HepG2 (cell line): Measurements from ENCODE around the gene ESPN. TPM values are rescaled to one million over a fixed set of nuclear protein-coding genes. Genes with fewer than 3 reads are reported as not detected.

Experiments used
- DR1 ChIP-seq: sonication (generic); formaldehyde crosslinking; IDR thresholded peaks from 2 replicates; pipeline ENCODE4 v1.8.0; 2021; ENCODE audit warnings: mild to moderate bottlenecking, missing genetic modification reagents, inconsistent platforms
- HDAC2 ChIP-seq: sonication (generic); formaldehyde crosslinking; IDR thresholded peaks from 2 replicates; pipeline ENCODE4 v1.4.0; 2020; ENCODE audit warnings: missing genetic modification reagents
- HMG20B ChIP-seq: conservative IDR thresholded peaks from 2 replicates; pipeline ENCODE4 v1.6.1; 2016; ENCODE audit warnings: missing genetic modification reagents, missing compliant biosample characterization
- MAZ ChIP-seq, 2 experiments: sonication (generic) in 1 of 2; formaldehyde crosslinking in 1 of 2; IDR thresholded peaks; 2 replicates each; pipeline versions ENCODE4 v1.5.0 to v1.6.1; 2012 to 2020; ENCODE audit warnings: low read depth in 2 of 2, mild to moderate bottlenecking in 2 of 2, borderline replicate concordance in 1 of 2, improper control_type of control experiment in 1 of 2, low read length in 1 of 2, missing genetic modification reagents in 1 of 2, moderate library complexity in 1 of 2
- MTF2 ChIP-seq: sonication (generic); formaldehyde crosslinking; IDR thresholded peaks from 2 replicates; pipeline ENCODE4 v1.5.0; 2020; ENCODE audit warnings: missing genetic modification reagents, borderline replicate concordance
- NFAT5 ChIP-seq: sonication (generic); formaldehyde crosslinking; IDR thresholded peaks from 2 replicates; pipeline ENCODE4 v1.4.0; 2020; ENCODE audit warnings: missing genetic modification reagents
- POGZ ChIP-seq: sonication (generic); formaldehyde crosslinking; IDR thresholded peaks from 2 replicates; pipeline ENCODE4 v1.4.0; 2020; ENCODE audit warnings: mild to moderate bottlenecking, missing genetic modification reagents
- PRMT3 ChIP-seq: sonication (generic); formaldehyde crosslinking; IDR thresholded peaks from 2 replicates; pipeline ENCODE4 v1.8.1; 2022; ENCODE audit warnings: low read depth, mild to moderate bottlenecking, moderate library complexity, missing genetic modification reagents, borderline replicate concordance
- SMARCE1 ChIP-seq: fragments of 450-650 bp; IDR thresholded peaks from 2 replicates; pipeline ENCODE4 v1.6.1; 2017; ENCODE audit warnings: borderline replicate concordance
- TCF7 ChIP-seq: sonication (generic); IDR thresholded peaks from 2 replicates; pipeline ENCODE4 v1.6.1; 2016; ENCODE audit warnings: antibody characterized with exemption, low read depth
- ZBTB33 ChIP-seq: sonication (generic); formaldehyde crosslinking; IDR thresholded peaks from 2 replicates; pipeline ENCODE4 v1.4.0; 2020; ENCODE audit warnings: missing genetic modification reagents
- ZNF253 ChIP-seq: sonication (generic); formaldehyde crosslinking; IDR thresholded peaks from 2 replicates; pipeline ENCODE4 v1.8.0; 2022; ENCODE audit warnings: mild to moderate bottlenecking, missing genetic modification reagents, borderline replicate concordance
- ZNF296 ChIP-seq: sonication (generic); formaldehyde crosslinking; conservative IDR thresholded peaks from 2 replicates; pipeline ENCODE4 v1.5.0; 2020; ENCODE audit warnings: mild to moderate bottlenecking, missing genetic modification reagents
- ZNF503 ChIP-seq: sonication (generic); formaldehyde crosslinking; IDR thresholded peaks from 2 replicates; pipeline ENCODE4 v1.4.0; 2020; ENCODE audit warnings: missing genetic modification reagents
- ZNF761 ChIP-seq: sonication (generic); formaldehyde crosslinking; conservative IDR thresholded peaks from 2 replicates; pipeline ENCODE4 v1.4.0; 2020; ENCODE audit warnings: mild to moderate bottlenecking, missing genetic modification reagents
- polyA plus RNA-seq, 8 experiments: library from polyadenylated mRNA; depleted of rRNA in 3 of 8; stranded (reverse) in 7 of 8; unstranded in 1 of 8; fragments of >200 nt; fragmentation: Illumina TruSeq in 4 of 8; extraction: Trizol in 4 of 8; gene quantifications; 2 replicates each; pipeline versions ENCODE4 v1.2.1 to v1.2.3, GENCODE V29; 2011 to 2016; ENCODE audit warnings: low read depth in 4 of 8, missing spikeins in 1 of 8, mixed read lengths in 1 of 8; ENCODE audit not compliant: insufficient read depth in 1 of 8
- total RNA-seq, 5 experiments: library from RNA; depleted of rRNA; stranded (reverse); fragments of >200 nt; fragmentation: Illumina TruSeq; extraction: Trizol; gene quantifications; 2 replicates each; pipeline ENCODE4 v1.2.3, GENCODE V29; 2016; ENCODE audit warnings: low read depth in 1 of 5
- TF ChIP-seq, protein P1 (sequence below): sonication (generic); formaldehyde crosslinking; IDR thresholded peaks from 2 replicates; pipeline ENCODE4 v1.5.0; 2020; ENCODE audit warnings: mild to moderate bottlenecking, missing genetic modification reagents

Gene ESPN
- total and polyA plus RNA-seq, 2 of the 13 experiments (the other 11 are each of a cell fraction or from before 2014, with no cell fraction given): 48.6 to 54.2 TPM

- peak; percentile 46; the same call in 1 of the 2 replicates for TF ChIP-seq POGZ (CRISPR knock-in tag)
- TF ChIP-seq DR1 (CRISPR knock-in tag): no peak
- no peak for TF ChIP-seq NFAT5 (CRISPR knock-in tag)
- peak; percentile 37; the same call in 1 of the 2 replicates for TF ChIP-seq HDAC2 (CRISPR knock-in tag)
- no peak for TF ChIP-seq SMARCE1
- no peak for TF ChIP-seq ZNF296 (CRISPR knock-in tag)
- peak; percentile 69; the same call in 1 of the 2 replicates for TF ChIP-seq ZNF503 (CRISPR knock-in tag)
- TF ChIP-seq ZNF761 (CRISPR knock-in tag): no peak
- TF ChIP-seq MAZ (IDR thresholded peaks at IDR 0.05; ENCODE audit: borderline replicate concordance, low read depth, low read length): no peak
- TF ChIP-seq MAZ (CRISPR knock-in tag; IDR thresholded peaks at IDR 0.05; ENCODE audit: low read depth): no peak; the same call in 1 of the 2 replicates
- TF ChIP-seq HMG20B: no peak
- no peak for TF ChIP-seq TCF7
- TF ChIP-seq, protein P1, sequence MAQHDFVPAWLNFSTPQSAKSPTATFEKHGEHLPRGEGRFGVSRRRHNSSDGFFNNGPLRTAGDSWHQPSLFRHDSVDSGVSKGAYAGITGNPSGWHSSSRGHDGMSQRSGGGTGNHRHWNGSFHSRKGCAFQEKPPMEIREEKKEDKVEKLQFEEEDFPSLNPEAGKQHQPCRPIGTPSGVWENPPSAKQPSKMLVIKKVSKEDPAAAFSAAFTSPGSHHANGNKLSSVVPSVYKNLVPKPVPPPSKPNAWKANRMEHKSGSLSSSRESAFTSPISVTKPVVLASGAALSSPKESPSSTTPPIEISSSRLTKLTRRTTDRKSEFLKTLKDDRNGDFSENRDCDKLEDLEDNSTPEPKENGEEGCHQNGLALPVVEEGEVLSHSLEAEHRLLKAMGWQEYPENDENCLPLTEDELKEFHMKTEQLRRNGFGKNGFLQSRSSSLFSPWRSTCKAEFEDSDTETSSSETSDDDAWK: no peak
- peak; percentile 84; the same call in 1 of the 2 replicates for TF ChIP-seq MTF2
- TF ChIP-seq ZNF253: no peak
- TF ChIP-seq ZBTB33: no peak
- TF ChIP-seq PRMT3 (CRISPR knock-in tag): no peak
Observed at GRCh38 chr1:6447818-6448748, 23.5 kb downstream of the ESPN start (continued).
